IMR-90 (cell line): ENCODE results near the gene OPHN1. TPM values are rescaled to one million over a fixed set of nuclear protein-coding genes. Genes with fewer than 3 reads are reported as not detected.
"Not testable (repeated sequence)": the region's sequence is repeated elsewhere in the genome, so short reads cannot be mapped to it uniquely, and the experiment has no call there.

Experiments used
- ATAC-seq: fragments of 200-7000 bp; cut with Tn5 transposase; 2 replicates; pipeline ENCODE4 v1.9.1; 2020; ENCODE audit warnings: low read depth, mild to moderate bottlenecking, moderate library complexity
- BruUV-seq: library from RNA; stranded (reverse); fragments of 400-500 nt; replicated peaks from 2 replicates; lab custom pipeline; 2021; lab: Mats Ljungman, UMichigan
- CTCF ChIA-PET: fragments of 300-600 bp; formaldehyde crosslinking; extraction: SDS; loops from one replicate; lab custom pipeline; 2021; ENCODE audit warnings: antibody characterized with exemption; lab: Yijun Ruan, JAX
- POLR2A ChIA-PET: fragments of 300-600 bp; sonication (Branson Sonifier 250); formaldehyde crosslinking; loops from one replicate; lab custom pipeline; 2022; ENCODE audit warnings: antibody characterized with exemption; ENCODE audit not compliant: unreplicated experiment; lab: Charles Lee
- DNase-seq: peaks from one replicate; pipeline ENCODE4 v3.0.0; 2013
- H2AFZ ChIP-seq: replicated peaks from 2 replicates; pipeline ENCODE3; 2013; ENCODE audit warnings: low read length, mild to moderate bottlenecking; ENCODE audit not compliant: poor library complexity
- H2AK5ac ChIP-seq: 2 replicates; pipeline ENCODE4 v1.6.1; 2013; ENCODE audit warnings: low read depth, low read length, inconsistent platforms
- H2AK9ac ChIP-seq: replicated peaks from 2 replicates; pipeline ENCODE3; 2013; ENCODE audit warnings: mild to moderate bottlenecking, low read depth, low read length, moderate library complexity; ENCODE audit not compliant: poor library complexity
- H2BK120ac ChIP-seq: 2 replicates; pipeline ENCODE4 v1.6.1; 2013; ENCODE audit warnings: low read depth, low read length, inconsistent platforms
- H2BK15ac ChIP-seq: 3 replicates; pipeline ENCODE4 v1.6.1; 2013; ENCODE audit warnings: low read depth, low read length, inconsistent platforms
- H2BK20ac ChIP-seq: 2 replicates; pipeline ENCODE4 v1.6.1; 2013; ENCODE audit warnings: low read depth, mild to moderate bottlenecking, inconsistent platforms, low read length, moderate library complexity
- H2BK5ac ChIP-seq: 2 replicates; pipeline ENCODE4 v1.6.1; 2013; ENCODE audit warnings: mild to moderate bottlenecking, low read depth, low read length, inconsistent platforms; ENCODE audit not compliant: poor library complexity, severe bottlenecking
- H3K14ac ChIP-seq: replicated peaks from 2 replicates; pipeline ENCODE4 v1.6.1; 2013; ENCODE audit warnings: low read depth, low read length, inconsistent platforms
- H3K18ac ChIP-seq: 2 replicates; pipeline ENCODE4 v1.6.1; 2013; ENCODE audit warnings: low read depth, low read length, control low read depth
- H3K23ac ChIP-seq: 2 replicates; pipeline ENCODE4 v1.6.1; 2013; ENCODE audit warnings: low read depth, low read length, inconsistent platforms
- H3K27ac ChIP-seq: 2 replicates; pipeline ENCODE4 v1.5.1; 2013; ENCODE audit warnings: mild to moderate bottlenecking, control low read depth, low read length; ENCODE audit not compliant: insufficient read depth
- H3K27me3 ChIP-seq: 2 replicates; pipeline ENCODE4 v1.6.1; 2013; ENCODE audit warnings: low read length; ENCODE audit not compliant: control insufficient read depth, insufficient read depth
- H3K36me3 ChIP-seq: 2 replicates; pipeline ENCODE4 v1.6.1; 2013; ENCODE audit warnings: low read length, mixed read lengths; ENCODE audit not compliant: control insufficient read depth, insufficient read depth
- H3K4ac ChIP-seq: 2 replicates; pipeline ENCODE4 v1.6.1; 2013; ENCODE audit warnings: low read depth, low read length, inconsistent platforms
- H3K4me1 ChIP-seq: 2 replicates; pipeline ENCODE4 v1.6.1; 2013; ENCODE audit warnings: low read length, mixed read lengths; ENCODE audit not compliant: control insufficient read depth, insufficient read depth
- H3K4me2 ChIP-seq: 2 replicates; pipeline ENCODE4 v1.6.1; 2013; ENCODE audit warnings: low read depth, mild to moderate bottlenecking, control low read depth, low read length, moderate library complexity
- H3K4me3 ChIP-seq: 2 replicates; pipeline ENCODE4 v1.5.1; 2013; ENCODE audit warnings: low read depth, mild to moderate bottlenecking, control low read depth, low read length, moderate library complexity; ENCODE audit not compliant: insufficient read depth
- H3K56ac ChIP-seq: 2 replicates; pipeline ENCODE4 v1.6.1; 2013; ENCODE audit warnings: low read length, inconsistent platforms; ENCODE audit not compliant: insufficient read depth; ENCODE audit errors: extremely low read depth
- H3K79me1 ChIP-seq, 2 experiments: 2 replicates each; pipeline ENCODE4 v1.6.1; 2013; ENCODE audit warnings: low read length in 2 of 2, inconsistent platforms in 1 of 2, low read depth in 1 of 2
- H3K9ac ChIP-seq: 2 replicates; pipeline ENCODE4 v1.6.1; 2013; ENCODE audit warnings: low read depth, low read length, control low read depth
- H3K9me1 ChIP-seq: 2 replicates; pipeline ENCODE4 v1.6.1; 2013; ENCODE audit warnings: low read length, inconsistent platforms; ENCODE audit not compliant: insufficient read depth
- H3K9me3 ChIP-seq: 2 replicates; pipeline ENCODE4 v1.6.1; 2013; ENCODE audit warnings: low read length; ENCODE audit not compliant: control insufficient read depth, insufficient read depth
- H4K20me1 ChIP-seq: 2 replicates; pipeline ENCODE4 v1.6.1; 2013; ENCODE audit warnings: low read length, inconsistent platforms; ENCODE audit not compliant: insufficient read depth
- H4K5ac ChIP-seq: 2 replicates; pipeline ENCODE4 v1.6.1; 2013; ENCODE audit warnings: mild to moderate bottlenecking, low read depth, low read length, control low read depth
- H4K8ac ChIP-seq, 2 experiments: 2 replicates each; pipeline ENCODE4 v1.6.1; 2013; ENCODE audit warnings: low read depth in 2 of 2, low read length in 2 of 2, control low read depth in 1 of 2, inconsistent platforms in 1 of 2
- H4K91ac ChIP-seq: 2 replicates; pipeline ENCODE4 v1.6.1; 2013; ENCODE audit warnings: low read depth, low read length, inconsistent platforms; ENCODE audit not compliant: insufficient read depth
- CHD1 ChIP-seq: IDR thresholded peaks from 2 replicates; pipeline ENCODE4 v1.6.1; 2012; ENCODE audit warnings: low read depth, low read length, improper control_type of control experiment
- MAFK ChIP-seq: IDR thresholded peaks from 2 replicates; pipeline ENCODE4 v1.6.1; 2012; ENCODE audit warnings: low read depth, low read length, improper control_type of control experiment
- MAZ ChIP-seq: IDR thresholded peaks from 2 replicates; pipeline ENCODE4 v1.6.1; 2012; ENCODE audit warnings: low read depth, mild to moderate bottlenecking, low read length, improper control_type of control experiment, moderate library complexity, borderline replicate concordance
- MXI1 ChIP-seq: IDR thresholded peaks from 2 replicates; pipeline ENCODE4 v1.6.1; 2012; ENCODE audit warnings: low read depth, mild to moderate bottlenecking, low read length, moderate library complexity, borderline replicate concordance
- WGBS, 2 experiments: methylation state at CpG; one replicate each; pipeline versions ENCODE4 v1.1.5 to v1.1.7; 2013; ENCODE audit warnings: missing lambda C conversion rate in 2 of 2; ENCODE audit not compliant: insufficient read length in 1 of 2; ENCODE audit errors: extremely low coverage in 2 of 2; 5-methylcytosine and 5-hydroxymethylcytosine counted together
- dilution Hi-C: fragments of 300-500 bp; cut with HindIII; formaldehyde crosslinking; loops from one replicate; pipeline ENCODE4 v1.14.3; 2018; ENCODE audit warnings: low sequenced_read_pairs; ENCODE audit not compliant: unreplicated experiment
- in situ Hi-C: fragments of 300-500 bp; cut with MboI; formaldehyde crosslinking; loops from 3 replicates; pipeline ENCODE4 v1.14.3; 2019; ENCODE audit warnings: low sequenced_read_pairs, inconsistent platforms, mixed read lengths
- intact Hi-C: fragments of 100-400 bp; cut with micrococcal nuclease; formaldehyde crosslinking; loops from 2 replicates; pipeline ENCODE4 v1.10.0; 2022
- polyA plus RNA-seq, 3 experiments: library from polyadenylated mRNA; depleted of rRNA; stranded (reverse); fragments of >200 nt; gene quantifications; 2 replicates each; pipeline ENCODE4 v1.2.3, GENCODE V29; 2012; ENCODE audit warnings: low replicate concordance in 1 of 3
- total RNA-seq: library from RNA; depleted of rRNA; stranded (reverse); fragments of >200 nt; gene quantifications from 2 replicates; pipeline ENCODE4 v1.2.3, GENCODE V29; 2012
- TF ChIP-seq, protein P1 (sequence below): conservative IDR thresholded peaks from 2 replicates; pipeline ENCODE4 v1.5.1; 2012; ENCODE audit warnings: mild to moderate bottlenecking, low read depth, low read length, improper control_type of control experiment

OPHN1 gene
- total and polyA plus RNA-seq, 2 of the 4 experiments (the other 2 are of a cell fraction), result 4.0 to 13.1 TPM

DNA sequence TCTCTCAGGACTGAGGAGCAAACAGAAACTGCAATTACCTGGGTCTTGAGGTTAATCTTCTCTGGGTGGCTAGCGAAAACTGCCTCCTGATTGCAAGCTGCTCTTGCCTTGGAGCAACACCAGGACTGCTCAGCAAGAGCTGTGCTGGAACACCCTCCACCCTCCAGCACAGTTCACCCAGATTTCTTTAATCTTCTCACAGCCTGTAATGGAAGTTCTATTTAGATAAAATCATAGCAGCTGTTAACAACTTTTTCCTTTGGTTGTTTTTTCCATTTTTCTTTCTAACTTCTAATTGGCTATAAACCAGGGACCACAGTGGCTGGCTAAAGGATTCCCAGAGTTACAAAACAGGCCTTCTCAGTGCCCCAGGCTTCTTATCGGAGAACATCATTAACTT lies 36.3 kb downstream of the OPHN1 start:
- H3K4ac ChIP-seq, result no peak overlapping the region
- H2BK120ac ChIP-seq, result no peak overlapping the region
- H3K56ac ChIP-seq, result no peak overlapping the region
- in situ Hi-C loops, result no loop called here
- TF ChIP-seq MXI1 (no peak), MAZ (no peak), MAFK (no peak), CHD1 (no peak)
- TF ChIP-seq, protein P1, sequence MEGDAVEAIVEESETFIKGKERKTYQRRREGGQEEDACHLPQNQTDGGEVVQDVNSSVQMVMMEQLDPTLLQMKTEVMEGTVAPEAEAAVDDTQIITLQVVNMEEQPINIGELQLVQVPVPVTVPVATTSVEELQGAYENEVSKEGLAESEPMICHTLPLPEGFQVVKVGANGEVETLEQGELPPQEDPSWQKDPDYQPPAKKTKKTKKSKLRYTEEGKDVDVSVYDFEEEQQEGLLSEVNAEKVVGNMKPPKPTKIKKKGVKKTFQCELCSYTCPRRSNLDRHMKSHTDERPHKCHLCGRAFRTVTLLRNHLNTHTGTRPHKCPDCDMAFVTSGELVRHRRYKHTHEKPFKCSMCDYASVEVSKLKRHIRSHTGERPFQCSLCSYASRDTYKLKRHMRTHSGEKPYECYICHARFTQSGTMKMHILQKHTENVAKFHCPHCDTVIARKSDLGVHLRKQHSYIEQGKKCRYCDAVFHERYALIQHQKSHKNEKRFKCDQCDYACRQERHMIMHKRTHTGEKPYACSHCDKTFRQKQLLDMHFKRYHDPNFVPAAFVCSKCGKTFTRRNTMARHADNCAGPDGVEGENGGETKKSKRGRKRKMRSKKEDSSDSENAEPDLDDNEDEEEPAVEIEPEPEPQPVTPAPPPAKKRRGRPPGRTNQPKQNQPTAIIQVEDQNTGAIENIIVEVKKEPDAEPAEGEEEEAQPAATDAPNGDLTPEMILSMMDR, result no peak
- peak; percentile 2 for DNase-seq
- H3K27me3 ChIP-seq, result no peaks in the 10 kb centered on the region
- H4K91ac ChIP-seq, result no peak overlapping the region
- ChIA-PET CTCF (interaction anchor here (0.6 kb wide), 1 partner anchor 16 kb away, joined by 5 read pairs; no protein-coding TSS in a partner anchor), POLR2A (no interaction called here)
- H3K4me3 ChIP-seq, result no peak overlapping the region
- H4K20me1 ChIP-seq, result no peaks in the 10 kb centered on the region
- H3K9me1 ChIP-seq, result no peaks in the 10 kb centered on the region
- no TSS peak for BruUV-seq
- H3K27ac ChIP-seq, result no peak overlapping the region
- no peak for ATAC-seq
- H2BK20ac ChIP-seq, result no peak overlapping the region
- H3K9me3 ChIP-seq, result no peaks in the 10 kb centered on the region
- no peak overlapping the region for H2AFZ ChIP-seq
- intact Hi-C loops, result no loop called here
- H3K18ac ChIP-seq, result no peak overlapping the region
- H2BK15ac ChIP-seq, result no peak overlapping the region
- H2BK5ac ChIP-seq, result no peak overlapping the region
- H3K36me3 ChIP-seq, result no peaks in the 10 kb centered on the region
- no peak overlapping the region for H2AK9ac ChIP-seq
- no peak overlapping the region for H4K8ac ChIP-seq
- H2AK5ac ChIP-seq, result no peak overlapping the region
- H3K14ac ChIP-seq, result no peak overlapping the region
- H3K23ac ChIP-seq, result no peak overlapping the region
- H3K4me1 ChIP-seq, result no peaks in the 10 kb centered on the region
- no peak overlapping the region for H3K4me2 ChIP-seq
- dilution Hi-C loops, result no loop called here
- no peak overlapping the region for H4K5ac ChIP-seq
- no peaks in the 10 kb centered on the region; a peak in 1 of 4 replicates for H3K79me1 ChIP-seq
- H3K9ac ChIP-seq, result no peak overlapping the region
- WGBS, 2 experiments, result no CpG with 5 or more reads among the region's 2 CpGs

DNA sequence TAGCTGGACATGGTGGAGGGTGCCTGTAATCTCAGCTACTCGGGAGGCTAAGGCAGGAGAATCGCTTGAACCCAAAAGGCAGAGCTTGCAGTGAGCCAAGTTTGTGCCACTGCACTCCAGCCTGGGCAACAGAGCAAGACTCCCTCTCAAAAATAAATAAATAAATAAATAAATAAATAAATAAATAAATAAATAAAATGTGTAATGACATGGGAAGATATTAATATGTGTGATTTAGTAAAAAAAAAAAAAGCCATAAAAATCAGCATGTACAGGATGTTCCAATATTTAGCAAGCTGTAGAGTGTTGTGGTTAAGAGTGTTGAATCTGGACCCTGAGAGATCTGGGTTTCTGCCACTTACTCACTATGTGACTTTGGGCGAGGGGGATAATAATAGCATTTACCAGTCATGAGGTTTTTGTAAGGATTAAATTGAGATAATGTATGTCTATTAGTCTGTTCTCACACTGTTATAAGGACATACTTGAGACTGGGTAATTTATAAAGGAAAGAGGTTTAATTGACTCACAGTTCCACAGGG lies 43.8 kb downstream of the OPHN1 start:
- ChIA-PET CTCF (interaction anchor here (0.6 kb wide), 1 partner anchor 16 kb away, joined by 4 read pairs; no protein-coding TSS in a partner anchor), POLR2A (interaction anchor here (0.7 kb wide), 1 partner anchor 23 kb away, joined by 7 read pairs; no protein-coding TSS in a partner anchor)
- intact Hi-C loops, H3K18ac ChIP-seq, H2BK120ac ChIP-seq, H4K5ac ChIP-seq, in situ Hi-C loops, H3K9me1 ChIP-seq, H3K9ac ChIP-seq, H3K4me2 ChIP-seq, H2AK5ac ChIP-seq, DNase-seq, dilution Hi-C loops, H3K14ac ChIP-seq, H2AK9ac ChIP-seq, BruUV-seq, H3K4me1 ChIP-seq, H3K4ac ChIP-seq, H4K8ac ChIP-seq, H3K79me1 ChIP-seq, H2BK5ac ChIP-seq, ATAC-seq, H3K56ac ChIP-seq, H2BK20ac ChIP-seq, H3K23ac ChIP-seq, H3K27ac ChIP-seq, H4K91ac ChIP-seq, H3K36me3 ChIP-seq, H2BK15ac ChIP-seq, H3K9me3 ChIP-seq, H3K4me3 ChIP-seq, H2AFZ ChIP-seq, H4K20me1 ChIP-seq, H3K27me3 ChIP-seq: not testable (repeated sequence)
- WGBS, 2 experiments, result no CpG with 5 or more reads among the region's 3 CpGs
